SKM-1 treated with dmso at 0.1 percent for 144 hours (cell line): Measurements from ENCODE around the gene GYPC.
"Not testable (repeated sequence)": the region's sequence is repeated elsewhere in the genome, so short reads cannot be mapped to it uniquely, and the experiment has no call there.

Experiments used
- DNase-seq: peaks from one replicate; lab custom pipeline; 2025; ENCODE audit not compliant: unreplicated experiment; lab: John Stamatoyannopoulos, UW

Gene GYPC

DNA sequence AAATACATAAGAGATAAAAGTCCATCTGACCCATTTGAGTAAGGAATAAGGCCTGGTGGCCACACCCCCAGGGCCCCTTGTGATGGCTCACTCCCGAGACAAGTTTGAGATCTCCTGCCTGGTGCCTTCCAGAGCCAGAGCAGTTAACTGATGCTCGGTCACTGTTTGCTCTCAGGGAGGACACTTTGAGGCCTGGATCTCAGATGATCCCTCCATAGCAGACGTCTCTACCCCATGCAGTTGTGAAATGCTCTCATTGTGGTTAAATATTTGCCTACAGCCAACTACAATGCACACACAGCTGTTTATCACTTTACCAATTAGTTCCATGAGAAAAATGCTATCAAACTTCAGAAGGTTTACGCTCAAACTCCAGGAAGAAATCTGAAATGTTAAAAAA, 12.3 kb downstream of the GYPC start:
- DNase-seq = no peak

DNA sequence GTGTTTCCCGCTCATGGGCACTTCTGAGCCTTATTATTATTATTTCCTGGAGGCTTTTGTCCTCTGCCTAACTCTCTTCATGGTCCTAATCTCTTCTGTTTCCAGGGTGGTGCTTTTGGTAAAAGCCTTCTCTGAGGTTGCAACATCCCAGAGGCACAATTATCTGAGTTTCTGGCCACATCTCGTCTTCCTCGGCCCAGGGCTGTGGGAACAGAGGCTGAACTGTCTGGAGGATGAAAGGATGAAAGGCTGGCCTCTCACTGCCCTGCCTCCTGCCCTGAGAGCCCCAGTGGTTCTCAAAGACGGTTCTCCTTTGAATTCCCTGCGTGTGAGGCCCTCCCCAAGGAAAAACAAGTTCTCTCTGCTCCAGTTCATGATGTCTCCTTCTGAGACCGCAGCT, 13.8 kb downstream of the GYPC start:
- DNase-seq = no peak

DNA sequence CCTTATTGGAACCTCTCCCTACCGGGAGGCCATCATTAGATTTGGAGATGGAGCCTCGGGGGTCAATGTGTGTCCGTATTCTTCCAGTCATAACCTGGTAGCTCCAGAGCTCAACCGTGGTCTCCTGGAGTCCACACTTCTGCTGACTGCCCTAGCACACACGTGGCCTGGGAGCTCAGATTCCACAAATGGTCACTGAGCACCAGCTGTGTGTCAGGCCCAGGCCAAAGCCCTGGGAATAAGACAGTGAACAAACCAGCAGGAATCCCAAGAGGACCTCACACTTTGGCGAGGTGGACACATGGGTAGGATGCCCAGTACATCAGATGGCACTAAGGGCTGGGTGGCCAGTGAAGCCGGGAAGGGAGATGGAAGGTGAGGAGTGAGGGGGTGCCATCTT, 15.5 kb downstream of the GYPC start:
- no peak for DNase-seq

DNA sequence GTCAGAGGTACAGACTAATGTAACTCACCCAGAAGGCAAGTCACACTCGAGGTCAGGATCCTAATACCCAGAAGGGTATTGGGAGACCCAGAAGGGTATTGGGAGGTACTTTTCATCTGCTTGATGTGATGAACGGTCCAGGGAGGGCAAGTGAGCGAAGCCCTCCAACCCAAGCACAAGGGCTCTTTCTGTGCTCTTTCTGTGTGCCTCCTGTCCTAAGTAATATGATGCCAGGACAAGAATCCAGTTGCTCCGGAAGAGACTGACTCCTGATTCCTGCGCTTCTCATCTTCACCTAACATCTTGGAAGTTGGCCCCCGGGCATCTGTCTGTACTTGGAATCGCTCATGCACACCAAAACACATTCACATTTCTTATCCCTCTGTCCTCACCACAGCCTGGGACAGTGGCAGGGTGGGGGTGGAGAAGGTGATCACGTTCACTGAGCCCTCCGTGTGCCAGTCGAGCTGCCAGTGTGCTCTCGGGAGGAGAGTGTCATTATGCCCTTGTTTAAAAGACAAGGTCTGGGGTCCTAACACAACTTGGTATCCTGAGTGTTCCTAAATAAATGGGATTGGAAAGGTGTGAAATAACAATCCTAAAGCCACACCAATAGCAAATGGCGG, 17.1 kb downstream of the GYPC start:
- DNase-seq = no peak

DNA sequence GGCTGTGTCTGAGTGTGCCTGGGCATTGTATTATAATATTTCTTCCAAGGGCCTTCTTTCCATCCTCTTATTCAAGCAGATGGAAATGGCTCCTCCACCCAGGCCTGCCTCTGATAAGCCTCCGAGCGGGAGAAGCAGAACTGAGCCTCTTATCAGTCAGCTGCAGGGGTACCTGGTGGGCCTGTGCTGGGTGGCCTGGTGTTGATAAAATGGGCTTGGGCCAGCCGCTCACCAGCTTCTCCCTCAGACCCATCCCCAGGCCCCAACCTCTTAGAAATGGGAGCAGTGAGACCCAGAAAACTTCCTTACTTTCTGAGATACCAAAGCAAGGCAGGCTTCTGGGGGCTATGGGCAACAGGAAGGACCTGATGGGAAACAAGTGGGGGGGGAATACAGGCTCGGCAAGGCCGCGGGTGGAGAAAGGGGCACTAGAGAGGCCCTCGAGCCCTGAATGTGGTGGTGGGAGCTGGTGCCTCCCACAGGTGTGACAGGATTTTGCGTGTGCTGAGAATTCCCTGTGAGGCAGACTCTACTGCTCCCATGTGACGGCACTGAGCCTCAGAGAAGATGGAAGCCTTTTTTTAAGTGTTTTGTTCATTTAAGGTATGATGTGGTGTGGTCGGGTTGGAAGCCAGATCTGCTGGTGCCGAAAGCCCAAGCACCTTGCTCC, 18.3 kb downstream of the GYPC start:
- no peak for DNase-seq

DNA sequence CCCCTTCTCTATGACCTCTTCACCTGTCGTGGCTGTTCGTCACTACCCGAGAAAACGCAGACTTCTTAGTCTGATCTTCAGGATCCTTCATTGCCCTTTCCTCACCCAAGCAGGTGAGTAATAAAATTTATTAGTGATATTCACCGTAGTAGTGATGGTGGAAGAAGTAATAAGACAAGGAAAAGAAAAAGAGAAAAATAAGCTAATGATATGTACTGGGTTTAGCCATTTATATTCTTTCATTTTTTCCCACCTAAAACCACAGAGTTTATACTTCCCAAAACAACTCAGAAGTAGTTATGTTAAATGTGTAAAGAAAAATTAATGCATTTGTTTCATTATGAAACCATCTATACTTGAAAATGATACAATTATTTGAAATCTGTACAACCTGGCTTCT, 19.7 kb downstream of the GYPC start:
- DNase-seq = no peak

DNA sequence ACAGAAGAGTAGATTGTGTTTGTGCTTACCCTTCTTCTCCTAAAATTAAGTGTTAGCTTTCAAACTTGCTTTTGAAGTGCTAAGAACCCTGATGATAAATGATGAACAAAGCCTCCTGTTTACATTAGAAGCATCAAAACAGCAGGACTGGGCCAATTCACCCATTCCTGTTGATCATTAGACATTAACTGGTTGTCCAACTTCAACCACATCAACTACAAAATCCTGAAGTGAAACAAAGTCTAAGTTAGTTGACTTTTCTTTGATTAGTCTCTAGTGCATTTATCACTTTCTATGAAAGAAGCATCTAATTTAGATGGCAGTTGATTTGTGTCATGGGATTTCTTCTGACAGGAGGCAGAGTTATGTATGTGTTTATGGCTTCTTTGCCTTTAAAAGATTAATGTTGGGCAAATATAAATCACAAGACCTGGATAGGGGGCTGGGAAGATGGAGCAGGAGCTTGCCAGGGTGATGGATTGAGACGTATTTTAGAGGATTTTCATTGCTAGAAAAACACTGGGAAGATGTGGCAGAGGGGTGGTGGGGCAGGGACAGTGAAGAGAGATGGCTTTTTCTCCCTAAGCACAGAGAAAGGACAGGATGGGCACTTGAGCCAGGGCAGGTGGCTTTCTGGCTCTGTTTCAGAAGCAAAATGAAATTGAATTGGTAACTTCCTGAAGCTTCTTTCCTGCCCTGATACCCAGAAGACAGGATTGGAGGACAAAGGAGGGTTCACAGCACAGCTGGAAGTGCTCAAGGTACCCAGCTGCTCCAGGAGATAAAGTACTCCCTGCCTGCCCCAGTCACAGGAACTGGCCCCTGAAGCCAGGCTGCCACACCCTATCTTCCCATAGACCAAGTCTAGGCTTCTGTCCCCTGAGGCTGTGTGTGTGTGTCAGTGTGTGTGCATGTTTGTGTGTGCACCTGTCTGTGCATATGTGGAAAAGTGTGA, 20.5 kb downstream of the GYPC start:
- no peak for DNase-seq

DNA sequence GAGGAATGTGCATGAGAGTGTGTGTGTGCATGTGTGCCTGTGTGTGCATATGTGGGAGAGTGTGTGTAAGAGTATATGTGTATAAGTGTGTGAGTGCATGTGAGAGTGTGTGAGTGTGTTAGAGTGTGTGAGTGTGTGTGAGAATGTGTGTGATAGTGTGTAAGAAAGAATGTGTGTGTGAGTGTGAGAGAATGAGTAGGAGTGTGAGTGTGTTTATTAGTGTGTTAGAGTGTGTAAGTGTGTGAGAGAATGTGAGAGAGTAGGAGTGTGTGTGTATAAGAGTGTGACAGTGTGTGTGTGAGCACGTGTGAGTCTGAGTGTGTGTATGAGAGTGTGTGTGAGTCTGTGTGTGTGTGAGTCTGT, 21.2 kb downstream of the GYPC start:
- DNase-seq = no peak

DNA sequence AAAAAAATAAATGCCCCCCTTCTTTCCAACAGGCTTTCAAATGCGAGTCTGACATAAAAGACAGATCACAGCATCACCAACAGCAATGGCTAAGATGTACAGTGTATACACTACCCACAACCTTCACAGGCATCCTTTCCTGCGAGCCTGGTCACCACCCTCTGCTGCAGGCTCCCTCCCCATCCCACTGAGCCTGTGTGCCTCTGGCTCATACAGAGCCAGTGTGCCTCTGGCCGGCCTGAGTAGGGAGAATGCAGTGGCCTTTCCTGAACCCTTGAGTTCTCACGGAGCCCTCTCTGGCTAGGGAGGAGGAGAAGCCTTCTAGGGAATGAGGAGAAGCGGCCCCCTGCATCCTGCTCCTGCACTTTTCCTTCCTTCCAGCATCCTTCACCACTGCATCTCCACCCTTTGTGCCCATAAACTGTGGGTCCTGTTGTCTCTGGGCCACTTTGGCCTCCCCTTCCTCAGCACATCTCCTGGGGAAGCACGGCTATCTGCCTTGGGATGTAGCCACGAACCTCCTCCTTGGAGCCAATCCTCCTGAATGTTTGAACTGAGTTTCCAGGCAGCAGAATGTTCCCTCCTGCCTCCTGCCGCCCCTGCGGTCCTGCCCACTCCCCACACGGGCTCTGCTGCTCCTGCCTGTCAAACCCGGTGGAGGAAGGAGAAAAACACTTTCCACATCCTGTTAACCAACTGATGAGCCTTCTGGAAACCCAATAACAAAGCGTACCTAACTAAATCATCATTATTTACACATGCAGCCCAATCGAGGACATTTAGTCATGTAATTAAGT, 22.5 kb downstream of the GYPC start:
- DNase-seq = no peak

DNA sequence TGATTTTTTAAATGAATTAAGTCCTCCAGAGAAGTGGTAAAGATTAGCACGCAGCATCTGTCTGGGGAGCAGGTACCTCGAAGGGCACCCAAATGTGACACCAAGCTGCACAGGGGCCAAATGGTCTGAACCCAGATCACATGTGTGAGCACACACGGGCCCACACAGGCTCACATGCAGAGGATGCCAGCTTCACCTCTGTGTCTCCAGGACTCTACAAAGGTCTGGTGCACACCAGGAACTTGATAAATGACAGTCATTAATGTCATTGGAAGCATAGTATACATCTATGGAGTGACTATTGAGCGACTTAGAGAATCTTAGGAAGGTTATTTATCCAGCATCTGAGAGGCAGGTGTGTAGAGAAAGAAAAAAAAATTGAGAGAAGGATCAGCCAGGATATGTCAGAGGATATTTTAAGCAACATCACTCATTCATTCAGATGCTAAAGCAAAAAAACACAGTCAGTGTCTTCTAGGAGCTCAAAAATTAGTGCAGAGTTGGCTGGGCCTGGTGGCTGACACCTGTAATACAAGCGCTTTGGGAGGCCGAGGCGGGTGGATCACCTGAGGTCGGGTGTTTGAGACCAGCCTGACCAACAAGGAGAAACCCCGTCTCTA, 23.2 kb downstream of the GYPC start:
- DNase-seq = no peak

DNA sequence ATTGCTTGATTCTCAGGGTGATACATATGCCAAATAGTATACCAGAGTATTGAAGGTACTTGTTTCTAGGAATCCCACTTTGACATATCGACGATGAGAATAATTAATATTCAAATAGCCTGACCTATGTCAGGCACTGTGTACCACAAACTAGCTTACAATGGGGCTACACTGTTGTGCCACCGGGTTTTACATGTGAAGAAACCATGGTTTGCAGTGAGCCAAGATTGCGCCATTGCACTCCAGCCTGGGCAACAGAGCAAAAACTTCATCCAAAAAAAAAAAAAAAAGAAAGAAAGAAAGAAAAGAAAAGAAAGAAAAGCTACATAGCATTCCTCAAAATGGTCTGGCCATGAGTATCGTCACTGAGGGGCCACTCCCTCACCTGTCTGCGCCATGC, 25.5 kb downstream of the GYPC start:
- DNase-seq = no peak

DNA sequence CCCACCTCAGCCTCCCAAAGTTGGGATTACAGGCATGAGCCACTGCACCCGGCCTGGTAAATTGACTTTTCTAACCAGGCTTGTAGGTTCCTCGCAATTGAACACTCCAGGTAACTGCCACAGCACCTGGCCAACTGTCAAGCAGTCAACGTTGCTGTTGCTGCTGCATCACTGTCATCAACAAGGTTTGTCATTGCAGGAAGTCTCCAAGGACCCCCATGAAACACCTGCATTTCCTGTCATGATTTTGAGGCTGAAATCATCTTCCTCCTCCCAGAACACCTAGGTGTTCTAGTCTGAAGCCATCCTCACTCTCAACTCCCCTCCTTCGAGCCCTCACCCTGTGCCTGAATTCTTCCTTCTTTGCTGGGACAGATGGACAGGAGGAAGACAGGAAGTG, 29.7 kb downstream of the GYPC start:
- no peak for DNase-seq

DNA sequence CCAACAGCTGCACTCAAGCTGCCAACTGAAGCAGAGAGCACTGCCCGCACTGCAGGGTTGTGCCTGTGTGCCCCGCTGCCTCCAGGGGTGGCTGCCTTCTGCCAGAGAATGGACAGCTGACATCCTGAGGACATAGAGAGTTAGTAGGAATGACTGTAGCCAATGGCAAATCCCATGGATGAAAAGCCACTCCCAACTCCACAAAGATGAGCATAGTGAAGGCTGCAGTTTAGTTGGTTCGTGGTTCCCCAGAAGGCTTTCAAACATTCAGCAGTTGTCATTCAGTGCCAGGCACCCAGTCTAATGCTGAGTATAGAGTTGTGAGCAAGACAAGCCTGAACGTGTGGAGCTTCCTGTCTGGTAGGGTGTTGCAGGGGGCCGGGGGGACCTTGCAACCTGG, 30.3 kb downstream of the GYPC start:
- DNase-seq = no peak

DNA sequence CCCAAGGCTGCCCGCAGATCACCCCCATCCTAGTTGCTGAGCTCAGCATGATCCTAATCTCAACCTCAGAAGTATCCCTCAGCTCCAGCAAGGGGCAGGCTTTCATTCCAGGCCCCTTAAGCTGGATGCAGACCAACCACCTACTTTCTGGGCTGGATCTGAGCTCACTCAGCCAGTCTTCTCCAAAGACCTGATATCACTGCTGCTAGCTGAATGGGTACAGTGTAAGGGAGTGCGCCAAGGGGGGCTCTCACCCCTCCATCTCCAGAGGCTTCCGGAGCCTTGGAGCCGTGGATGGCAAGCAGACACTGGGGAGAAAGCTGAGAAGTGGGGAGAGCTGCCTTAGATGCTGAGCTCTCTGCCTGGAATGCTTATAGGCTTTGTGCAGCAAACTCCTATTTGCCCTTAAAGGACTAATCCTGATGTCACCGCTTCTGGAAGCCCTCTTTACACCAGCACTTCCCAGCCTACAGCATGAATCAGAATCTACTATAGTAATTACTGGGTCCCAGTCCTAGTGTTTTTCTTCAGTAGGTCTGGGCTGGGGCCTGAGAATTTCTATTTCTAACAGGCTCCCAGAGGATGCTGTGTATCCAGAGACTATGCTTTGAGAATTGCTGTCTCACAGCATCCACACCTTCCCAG, 31.0 kb downstream of the GYPC start:
- no peak for DNase-seq

DNA sequence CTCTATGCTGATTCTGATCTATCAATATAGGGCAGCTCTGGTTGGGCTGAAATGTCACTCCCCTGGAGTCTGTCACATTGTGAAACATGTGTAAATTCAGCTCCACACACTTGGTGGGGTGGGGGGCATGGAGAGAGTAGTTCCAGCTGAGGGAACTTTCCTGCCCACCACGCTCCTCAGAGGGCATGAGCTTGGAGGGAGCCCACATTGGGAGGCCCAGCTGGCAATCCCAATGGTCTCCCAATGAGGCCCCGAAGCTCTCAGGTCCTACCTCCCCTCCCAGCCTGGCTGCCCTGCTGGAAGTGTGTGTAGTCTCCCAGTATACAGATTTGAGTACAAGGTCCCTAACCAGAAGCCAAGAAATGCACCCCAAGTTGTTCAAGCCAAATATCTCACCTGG, 31.5 kb downstream of the GYPC start:
- no peak for DNase-seq

DNA sequence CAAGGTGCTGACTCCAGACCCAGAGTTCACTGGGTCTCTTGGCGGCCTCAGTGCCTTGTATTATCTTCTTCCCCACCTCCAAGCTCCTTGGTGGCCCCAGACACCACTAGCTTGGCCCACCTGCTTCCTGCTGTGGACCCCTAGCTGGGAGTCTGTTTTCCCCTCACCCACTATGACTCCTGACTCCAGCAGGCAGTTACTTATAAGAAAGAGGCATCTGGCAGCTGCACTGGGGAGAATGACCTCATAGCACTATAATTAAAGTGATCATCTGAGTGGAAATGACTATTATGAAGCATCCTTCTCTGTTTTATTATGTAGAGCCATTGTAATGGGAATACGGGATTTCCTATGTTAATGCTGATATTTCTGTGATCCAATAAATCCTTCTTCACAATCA, 32.6 kb downstream of the GYPC start:
- not testable (repeated sequence) for DNase-seq

DNA sequence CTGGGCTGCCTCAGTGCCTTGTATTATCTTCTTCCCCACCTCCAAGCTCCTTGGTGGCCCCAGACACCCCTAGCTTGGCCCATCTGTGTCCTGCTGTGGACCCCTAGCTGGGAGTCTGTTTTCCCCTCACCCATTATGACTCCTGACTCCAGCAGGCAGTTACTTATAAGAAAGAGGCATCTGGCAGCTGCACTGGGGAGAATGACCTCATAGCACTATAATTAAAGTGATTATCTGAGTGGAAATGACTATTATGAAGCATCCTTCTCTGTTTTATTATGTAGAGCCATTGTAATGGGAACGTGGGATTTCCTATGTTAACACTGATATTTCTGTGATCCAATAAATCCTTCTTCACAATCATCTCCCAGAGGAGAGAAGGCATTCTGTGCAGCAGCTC, 36.3 kb downstream of the GYPC start:
- DNase-seq = not testable (repeated sequence)

DNA sequence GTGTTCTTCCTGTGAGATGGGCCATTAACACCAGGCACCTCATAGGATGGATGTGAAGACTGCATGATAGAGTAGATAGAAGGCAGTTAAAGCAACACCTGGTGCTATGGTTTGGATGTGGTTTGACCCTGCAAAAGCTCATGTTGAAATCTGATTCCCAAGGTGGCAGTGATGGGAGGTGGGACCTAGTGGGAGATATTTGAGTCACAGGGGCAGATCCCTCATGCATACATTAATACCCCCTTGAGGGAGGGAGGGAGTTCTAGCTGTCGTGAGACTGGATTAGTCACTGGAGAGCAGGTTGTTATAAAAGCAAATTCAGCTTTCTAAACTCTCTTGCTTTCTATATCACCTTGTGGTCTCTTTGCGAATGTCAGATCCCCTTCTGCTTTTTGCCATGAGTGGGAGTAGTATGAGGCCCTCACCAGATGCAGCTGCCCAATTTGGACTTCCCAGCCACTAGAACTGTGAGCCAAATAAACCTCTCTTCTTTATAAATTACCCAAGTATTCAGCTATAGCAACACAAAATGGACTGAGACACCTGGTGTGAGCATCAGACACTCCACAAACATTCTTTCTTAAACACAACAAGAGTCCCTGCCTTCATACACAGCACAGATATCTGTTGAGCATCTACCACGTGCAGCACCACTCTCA, 37.1 kb downstream of the GYPC start:
- not testable (repeated sequence) for DNase-seq

DNA sequence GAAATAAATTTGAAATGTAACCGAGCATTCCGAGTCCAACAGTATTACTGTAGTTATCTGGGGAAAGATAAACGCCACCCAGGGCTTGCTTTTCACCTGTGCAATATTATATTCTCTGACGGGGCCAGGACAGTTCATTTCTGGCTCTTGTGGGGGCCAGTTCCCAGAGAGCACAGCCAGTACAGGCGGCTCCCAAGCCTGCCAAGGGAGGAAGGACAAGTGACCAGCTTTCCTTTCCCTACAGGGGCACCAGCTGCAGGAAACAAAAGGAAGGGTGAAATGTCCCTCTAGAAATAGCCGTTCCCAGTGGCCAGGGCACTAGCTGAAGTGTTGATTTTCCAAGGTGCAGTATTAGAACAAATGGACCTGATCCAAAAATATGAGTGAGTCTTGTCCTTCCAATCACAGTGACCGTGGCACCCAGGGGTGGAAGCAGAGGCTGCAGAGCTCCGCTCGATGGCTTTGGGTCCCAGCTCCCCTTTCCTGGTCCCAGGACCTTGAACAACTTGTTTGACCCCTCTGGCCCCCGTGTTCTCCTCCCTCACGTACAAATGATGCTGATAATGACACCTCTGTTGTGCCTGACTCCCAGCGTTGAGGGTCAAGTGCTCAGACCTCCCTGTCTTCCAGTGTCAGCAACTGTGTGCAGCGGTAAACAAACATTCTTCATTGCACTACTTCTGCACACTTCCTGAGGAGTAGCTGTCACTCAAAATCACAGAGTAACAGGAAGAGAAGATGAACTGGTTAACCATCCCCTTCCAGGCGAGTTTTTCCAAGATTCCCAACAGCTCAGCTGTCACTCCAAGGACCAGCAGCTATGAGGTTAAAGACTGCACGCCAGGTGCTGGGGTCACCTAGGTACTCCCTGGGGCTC, 40.9 kb downstream of the GYPC start:
- no peak for DNase-seq
